MV-4-11 (cell line): Measurements from ENCODE around the gene PLK3.
"Not testable (repeated sequence)": the region's sequence is repeated elsewhere in the genome, so short reads cannot be mapped to it uniquely, and the experiment has no call there.

Source experiments
- DNase-seq: peaks from one replicate; lab custom pipeline; 2025; lab: John Stamatoyannopoulos, UW

Gene PLK3

DNA sequence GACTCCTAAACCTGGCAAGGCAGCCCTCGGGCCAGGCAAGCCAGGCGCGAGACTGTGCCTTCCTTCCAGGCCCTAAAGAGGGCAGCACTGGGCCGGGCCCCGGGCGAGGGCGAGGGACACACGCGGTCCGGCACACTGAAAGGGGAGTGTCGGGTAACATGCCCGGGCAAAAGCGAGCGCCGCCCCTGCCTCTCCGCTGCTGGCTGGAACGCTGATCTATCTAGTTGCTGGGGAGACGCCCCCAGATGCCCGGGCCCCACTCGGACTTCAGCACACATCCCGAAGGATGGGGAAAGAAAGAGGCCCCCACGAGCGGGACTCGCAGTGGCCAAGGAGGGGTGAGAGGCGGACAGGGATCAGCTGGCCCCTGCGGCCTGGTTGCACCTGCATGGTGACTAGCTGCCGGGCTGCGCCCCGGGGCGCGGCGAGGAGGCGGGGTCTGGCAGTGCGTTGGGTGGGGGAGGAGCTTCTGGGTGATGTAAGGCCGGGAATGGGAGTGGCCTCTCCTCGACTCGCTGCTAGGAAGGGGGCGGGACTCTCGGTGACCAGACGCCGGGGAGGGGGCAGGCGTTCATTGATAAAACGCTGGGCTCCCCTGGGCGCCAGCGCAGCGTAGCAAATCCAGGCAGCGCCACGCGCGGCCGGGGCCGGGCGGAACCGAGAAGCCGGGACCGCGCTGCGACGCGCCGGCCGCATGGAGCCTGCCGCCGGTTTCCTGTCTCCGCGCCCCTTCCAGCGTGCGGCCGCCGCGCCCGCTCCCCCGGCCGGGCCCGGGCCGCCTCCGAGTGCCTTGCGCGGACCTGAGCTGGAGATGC lies at the start of gene PLK3:
PLK3 (plus strand) TSS at position 608 of the 815 bp plus-strand sequence; CDS start at position 695, 87 bp downstream.
- peak; percentile 95 for DNase-seq

DNA sequence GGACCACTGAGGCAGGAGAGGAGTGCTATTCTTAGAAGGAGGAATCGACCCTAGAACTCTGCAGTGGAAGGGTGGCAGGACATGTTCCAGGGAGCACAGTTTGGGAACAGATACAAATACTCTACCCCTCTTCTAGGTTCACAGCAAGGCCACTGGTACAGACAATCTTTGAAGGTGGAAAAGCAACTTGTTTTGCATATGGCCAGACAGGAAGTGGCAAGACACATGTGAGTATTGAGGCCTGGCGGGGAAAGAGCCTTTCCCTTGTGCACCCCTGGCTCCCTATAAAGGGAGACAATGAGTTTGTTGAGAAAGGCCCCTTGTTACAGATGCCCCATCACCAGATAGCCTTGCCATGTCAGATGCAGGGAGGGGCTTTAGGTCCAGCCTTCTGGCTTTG lies 42.8 kb upstream of the PLK3 start:
- no peak for DNase-seq

DNA sequence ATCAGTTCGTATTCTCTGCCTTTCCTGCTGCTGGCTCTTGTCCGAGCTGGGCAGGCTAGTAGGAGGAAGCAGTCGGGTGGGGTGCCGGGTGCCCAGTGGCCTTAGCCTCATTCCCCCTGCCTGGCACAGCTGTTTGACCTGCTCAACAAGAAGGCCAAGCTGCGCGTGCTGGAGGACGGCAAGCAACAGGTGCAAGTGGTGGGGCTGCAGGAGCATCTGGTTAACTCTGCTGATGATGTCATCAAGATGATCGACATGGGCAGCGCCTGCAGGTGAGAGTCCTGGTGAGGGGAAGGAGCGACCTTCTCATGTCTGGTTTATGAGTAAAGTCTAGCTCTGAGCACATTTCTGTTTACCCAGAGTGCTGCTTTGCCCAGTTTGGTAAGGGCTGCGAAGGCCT lies 41.1 kb upstream of the PLK3 start:
- no peak for DNase-seq

DNA sequence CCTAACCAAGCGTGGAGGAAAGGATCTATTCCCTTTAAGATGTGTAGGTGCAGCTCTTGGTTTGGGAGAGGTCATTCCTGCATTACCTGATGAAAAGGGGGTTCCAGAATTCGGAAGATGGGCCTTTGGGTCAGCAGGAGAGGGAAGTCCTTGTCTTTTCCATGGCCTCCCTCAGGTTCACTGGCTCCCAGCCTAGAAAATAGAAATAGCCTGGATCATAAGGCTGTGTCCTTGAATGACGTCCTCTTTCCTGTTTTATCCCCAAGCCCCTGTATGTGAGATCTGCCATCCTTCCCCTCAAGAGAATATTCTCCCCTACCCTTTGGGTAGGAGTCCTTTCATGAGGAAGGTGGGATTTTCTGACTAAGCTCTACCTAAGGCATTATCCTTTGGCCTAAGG lies 39.3 kb upstream of the PLK3 start:
- no peak for DNase-seq

DNA sequence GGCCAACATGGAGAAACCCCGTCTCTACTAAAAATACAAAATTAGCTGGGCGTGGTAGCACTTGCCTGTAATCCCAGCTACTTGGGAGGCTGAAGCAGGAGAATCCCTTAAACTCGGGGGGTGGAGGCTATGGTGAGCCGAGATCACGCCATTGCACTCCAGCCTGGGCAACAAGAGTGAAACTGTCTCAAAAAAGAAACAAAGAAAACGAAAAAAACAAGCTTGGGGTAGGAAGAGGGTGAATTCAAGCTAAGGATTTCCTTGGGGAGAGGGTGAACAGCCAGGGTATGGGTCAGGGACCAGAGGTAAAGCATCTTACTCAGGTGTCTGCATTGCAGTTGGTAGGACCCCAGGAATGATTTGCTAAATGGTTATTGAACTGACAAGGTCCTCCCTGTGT lies 33.8 kb upstream of the PLK3 start:
- DNase-seq = not testable (repeated sequence)

DNA sequence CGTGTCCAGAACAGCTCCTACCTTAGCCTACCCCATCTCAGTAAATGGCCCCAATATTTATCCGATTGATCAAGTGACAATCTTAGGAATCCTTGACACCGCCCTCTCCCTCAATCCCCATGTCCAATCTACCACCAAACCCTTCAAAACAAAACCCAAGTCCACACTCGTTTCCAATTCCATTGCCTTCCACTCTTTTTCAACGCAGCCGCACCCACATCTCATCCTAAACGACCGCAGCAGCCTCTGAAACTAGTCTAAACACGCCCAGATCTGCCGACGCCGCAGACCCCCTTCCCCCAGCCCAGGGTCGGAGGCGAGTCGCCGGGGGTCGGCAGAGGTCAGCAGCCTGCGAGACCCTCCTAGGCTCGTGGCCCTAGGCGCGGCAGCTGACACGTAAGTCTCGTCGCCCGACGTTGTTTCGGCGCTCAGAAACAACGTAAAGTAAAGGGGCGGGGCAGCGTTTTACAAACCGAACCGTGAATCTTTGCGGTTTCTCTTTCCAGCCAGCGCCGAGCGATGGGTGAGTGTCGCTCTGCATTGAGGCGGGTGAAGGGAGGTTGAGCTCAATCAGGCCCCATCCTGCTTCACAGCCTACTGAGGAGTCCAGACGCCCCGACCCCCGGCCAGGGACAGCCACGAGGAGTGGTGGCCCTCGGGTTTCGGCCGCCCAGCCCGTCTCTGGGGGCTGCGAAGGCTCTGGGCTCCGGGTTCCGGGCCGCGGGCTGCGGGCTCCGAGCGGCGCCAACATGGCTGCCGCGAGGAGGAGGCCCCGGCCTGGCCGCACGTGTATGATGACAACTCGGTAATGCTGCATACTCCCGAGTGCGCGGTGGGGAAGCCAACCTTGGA lies 24.9 kb upstream of the PLK3 start, which contains the start of gene RPS8:
RPS8 (plus strand) TSS at position 463 of the 852 bp plus-strand sequence; CDS start at position 520, 57 bp downstream.
- DNase-seq = peak; percentile 92

DNA sequence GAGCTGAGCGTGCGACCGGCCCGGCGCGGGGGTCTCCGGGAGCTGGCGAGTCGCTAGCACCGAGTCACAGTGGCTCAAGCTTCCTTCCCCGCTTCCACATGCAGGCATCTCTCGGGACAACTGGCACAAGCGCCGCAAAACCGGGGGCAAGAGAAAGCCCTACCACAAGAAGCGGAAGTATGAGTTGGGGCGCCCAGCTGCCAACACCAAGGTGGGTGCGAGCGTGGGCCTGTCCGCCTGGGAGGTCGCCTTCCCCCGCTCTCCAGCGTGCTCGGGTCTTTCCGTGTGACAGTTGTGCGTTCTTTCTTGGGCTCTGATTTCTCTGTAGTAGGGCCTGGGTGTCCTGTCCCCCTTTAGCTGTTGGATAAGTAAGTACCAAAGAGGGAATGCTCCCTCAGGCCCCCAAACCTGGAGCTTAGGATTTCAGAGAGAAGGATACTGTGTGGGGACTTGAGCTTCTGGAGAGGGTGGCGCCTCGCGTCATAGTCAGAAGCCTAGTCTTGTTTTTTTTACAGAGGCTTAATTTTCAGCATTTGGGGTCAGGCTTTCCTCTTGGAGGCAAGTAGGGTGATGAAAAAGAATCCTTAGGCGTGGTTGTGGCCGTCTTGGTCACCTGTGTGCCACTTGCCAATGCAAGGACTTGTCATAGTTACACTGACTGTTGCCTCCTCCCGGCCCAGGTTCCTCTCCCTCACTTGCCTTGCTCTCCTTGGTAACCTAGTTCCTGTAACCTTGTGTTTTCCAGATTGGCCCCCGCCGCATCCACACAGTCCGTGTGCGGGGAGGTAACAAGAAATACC lies 24.0 kb upstream of the PLK3 start:
- no peak for DNase-seq

DNA sequence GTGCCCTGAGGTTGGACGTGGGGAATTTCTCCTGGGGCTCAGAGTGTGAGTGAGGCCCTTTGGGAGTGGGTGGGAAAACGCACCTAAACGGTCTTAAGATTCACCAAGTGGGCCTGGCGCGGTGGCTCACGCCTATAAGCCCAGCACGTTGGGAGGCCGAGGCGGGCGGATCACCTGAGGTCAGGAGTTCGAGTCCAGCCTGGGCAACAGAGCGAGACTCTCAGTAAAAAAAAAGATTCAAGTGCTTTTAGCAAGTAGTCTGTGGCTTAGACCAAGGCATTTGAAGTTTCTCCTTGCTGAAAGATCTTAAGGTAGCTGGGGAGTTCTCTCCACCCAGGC lies 23.5 kb upstream of the PLK3 start:
- DNase-seq = no peak

DNA sequence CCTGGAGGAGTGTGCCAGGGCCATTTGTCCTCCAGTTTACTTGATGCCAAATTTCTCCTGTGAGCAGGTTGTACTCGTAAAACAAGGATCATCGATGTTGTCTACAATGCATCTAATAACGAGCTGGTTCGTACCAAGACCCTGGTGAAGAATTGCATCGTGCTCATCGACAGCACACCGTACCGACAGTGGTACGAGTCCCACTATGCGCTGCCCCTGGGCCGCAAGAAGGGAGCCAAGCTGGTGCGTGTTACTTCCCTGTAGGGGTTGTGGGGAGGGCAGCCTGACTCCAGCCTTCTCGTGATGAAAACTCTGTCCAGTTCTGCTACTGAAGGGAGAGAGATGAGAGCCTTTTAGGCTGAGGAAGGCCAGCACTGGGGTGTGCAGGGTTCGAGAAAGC lies 22.6 kb upstream of the PLK3 start:
- DNase-seq = no peak

DNA sequence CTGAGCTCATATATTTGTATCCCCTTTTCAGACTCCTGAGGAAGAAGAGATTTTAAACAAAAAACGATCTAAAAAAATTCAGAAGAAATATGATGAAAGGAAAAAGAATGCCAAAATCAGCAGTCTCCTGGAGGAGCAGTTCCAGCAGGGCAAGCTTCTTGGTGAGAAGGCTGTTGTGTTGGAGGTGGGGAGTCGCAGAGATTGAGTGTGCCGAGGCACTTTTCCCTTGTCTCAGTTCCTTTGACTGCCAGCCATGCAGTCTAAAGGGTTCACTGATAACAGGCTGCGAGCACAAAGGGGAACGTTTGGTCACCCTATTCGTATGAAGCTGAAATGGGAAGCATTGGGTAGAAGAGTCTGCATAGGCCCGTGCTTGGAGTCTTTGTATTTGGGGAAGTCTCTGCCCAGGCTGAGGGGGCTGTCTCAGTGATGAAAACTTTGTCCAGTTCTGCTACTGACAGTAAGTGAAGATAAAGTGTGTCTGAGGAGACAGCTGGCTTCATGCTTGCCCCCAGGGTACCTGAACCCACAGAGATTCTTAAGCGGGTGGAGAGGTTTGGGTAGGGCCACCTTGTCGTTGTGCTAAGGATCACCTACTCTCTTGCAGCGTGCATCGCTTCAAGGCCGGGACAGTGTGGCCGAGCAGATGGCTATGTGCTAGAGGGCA lies 22.1 kb upstream of the PLK3 start:
- DNase-seq = peak; percentile 31

DNA sequence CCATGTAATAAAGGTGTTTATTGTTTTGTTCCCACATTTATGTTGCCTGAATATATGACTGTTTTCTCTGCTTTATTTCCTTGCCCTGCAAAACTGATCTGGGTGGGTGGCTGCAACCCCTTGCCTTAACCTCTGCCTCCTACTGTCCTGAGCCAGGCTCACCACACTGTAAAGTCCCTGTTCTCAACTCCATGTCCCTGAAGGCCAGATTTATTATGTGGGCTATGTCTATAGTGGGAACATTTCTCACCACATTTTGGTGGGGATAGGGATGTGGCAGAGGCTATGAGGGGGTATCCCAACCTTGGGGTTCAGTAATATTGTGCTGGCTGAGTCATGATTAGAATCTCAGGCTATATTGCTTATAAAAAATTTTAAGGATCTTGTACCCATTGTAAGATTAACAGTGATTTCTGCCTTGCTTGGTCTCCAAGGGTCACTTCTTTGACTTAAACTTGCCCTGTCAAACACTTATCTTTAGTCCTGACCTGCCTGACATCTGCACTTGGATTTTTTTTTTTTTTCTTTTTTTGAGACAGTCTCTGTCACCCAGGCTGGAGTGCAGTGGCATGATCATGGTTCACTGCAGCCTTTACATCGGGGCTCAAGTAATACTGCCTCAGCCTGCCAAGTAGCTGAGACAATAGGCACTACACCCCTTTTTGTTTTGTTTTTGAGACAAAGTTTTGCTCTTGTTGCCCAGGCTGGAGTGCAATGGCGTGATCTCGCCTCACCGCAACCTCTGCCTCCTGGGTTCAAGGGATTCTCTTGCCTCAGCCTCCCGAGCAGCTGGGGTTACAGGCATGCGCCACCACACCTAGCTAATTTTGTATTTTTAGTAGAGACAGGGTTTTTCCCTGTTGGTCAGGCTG lies 21.2 kb upstream of the PLK3 start:
- DNase-seq = no peak

DNA sequence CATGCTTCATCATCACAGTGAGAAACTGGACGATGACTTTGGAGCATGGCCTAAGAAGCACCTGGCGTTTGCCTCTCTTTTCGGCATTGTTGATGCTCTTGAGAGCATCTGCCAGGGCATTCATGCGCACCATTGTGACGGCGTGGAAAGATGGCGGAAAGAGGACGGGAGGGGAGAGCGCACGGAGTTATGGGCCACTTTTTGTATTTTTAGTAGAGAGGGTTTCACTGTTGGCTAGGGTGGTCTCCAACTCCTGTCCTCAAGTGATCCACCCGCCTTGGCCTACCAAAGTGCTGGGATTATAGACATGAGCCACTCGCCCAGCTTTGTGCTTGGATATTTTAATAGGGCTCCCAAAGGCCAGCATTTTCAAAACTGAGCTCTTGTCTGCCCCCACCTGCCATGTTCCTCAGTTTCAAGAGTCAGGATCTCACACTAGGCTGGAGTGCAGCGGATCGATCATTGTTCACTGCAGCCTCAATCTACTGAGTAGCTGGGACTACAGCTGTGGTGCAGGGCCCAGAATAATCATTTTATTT lies 19.5 kb upstream of the PLK3 start:
- peak; percentile 26 for DNase-seq

DNA sequence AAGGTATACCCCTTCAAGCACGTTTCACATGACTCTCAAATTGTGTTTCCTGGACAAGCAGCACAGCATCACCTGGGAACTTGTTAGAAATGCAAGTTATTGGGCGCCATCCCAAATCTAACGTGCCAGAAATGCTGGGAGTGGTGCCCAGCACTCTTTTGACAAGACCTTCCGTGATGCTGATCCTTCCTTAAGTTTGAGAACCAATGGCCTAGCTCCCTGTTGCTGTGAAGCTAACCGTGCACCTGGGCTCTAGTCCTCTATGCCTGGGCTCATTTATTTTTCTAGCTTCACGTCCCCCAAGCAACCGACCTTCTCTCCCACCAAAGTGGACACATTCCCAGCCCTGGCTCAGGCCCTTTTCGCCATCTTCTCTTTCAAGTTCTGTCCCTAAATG lies 16.5 kb upstream of the PLK3 start:
- DNase-seq = no peak

DNA sequence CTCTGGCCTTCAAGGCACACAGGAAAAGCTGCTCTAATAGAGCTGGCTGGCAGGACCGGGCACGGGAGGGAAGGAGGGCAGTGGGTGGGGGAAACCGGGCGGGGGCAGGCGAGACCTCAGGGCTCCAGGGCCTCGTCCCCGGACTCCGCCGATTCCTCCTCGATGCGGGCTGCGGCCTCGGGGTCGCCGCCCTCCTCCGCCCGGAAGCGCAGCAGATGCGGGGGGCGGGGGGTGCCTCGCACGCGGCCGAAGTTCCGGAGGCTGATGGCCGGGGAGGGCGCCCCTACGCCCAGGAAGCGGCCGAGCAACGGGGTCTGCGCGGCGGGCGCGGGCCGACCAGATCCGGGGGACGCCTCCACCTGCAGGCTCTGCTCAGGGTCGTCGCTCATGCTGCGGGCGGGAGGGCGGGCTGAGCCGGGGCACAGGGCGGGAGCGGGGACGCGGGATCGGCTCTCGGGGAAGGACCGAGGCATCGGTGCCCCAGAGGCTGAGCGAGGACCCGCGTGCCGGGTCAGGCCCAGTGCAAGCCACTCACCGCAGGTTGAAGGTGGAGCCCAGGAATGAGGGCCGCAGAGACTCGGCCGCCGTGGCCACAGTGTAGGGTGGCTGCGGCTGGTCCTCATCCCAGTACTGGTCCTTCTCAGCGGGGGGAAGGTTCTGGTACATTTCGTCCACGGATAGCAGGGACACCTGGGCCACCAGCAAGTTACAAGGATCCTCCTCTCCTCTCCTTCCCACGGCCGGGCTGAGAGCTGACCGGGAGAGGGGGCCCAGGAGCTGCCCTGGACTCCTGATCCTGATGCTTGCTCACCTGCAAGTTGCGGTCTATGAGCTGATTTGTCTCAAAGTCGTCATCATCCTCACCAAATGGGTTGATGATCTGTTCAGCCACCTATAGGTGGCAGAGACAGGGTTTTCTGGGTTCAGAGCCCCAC lies 15.8 kb upstream of the PLK3 start:
- DNase-seq = no peak

DNA sequence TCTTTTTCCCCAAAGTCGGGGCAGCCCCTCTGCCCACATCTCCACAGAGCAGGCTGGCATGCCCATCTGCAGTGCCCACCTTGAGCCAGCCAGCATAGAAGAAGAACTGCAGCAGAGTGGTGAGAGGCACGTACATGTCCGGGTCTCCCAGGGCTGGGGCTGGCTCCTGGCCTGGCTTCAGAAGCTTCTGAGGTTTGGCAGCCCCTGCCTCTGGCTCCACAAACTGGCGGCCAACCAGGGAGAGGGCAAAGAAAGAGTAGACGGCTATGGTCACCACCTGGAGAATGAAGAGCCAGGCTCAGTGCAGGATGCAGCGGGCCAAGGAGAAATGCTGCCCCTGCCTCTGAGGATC lies 15.2 kb upstream of the PLK3 start:
- no peak for DNase-seq

DNA sequence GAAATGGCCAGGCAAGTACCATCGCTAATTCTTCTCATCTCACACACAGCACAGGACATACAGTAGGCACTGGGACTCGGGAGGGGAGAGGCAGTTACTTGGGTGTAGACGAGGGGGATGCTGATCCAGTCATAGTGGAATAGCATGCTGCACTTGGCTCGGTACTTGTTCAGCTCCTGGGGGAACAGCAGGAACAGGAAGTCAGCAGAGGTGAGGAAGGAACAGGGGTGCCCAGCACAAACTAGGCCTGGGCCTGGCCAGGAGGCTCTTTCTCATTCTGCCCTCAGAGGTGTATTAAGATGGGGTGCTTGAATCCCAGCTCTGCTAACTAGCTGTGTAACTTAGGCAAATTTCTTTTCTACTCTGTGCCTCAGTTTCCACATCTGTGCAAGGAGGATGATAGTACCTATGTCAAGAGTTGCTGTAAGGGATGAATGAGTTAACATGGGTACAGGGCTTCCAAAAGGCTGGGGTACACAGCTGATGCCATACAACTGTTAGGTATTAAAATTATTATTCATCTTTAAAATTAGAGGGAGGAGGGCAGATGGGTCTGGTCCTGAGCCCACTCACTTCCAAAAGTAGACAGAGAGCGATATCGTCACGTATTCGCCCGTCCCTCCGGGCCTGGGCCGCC lies 14.6 kb upstream of the PLK3 start:
- DNase-seq = no peak

DNA sequence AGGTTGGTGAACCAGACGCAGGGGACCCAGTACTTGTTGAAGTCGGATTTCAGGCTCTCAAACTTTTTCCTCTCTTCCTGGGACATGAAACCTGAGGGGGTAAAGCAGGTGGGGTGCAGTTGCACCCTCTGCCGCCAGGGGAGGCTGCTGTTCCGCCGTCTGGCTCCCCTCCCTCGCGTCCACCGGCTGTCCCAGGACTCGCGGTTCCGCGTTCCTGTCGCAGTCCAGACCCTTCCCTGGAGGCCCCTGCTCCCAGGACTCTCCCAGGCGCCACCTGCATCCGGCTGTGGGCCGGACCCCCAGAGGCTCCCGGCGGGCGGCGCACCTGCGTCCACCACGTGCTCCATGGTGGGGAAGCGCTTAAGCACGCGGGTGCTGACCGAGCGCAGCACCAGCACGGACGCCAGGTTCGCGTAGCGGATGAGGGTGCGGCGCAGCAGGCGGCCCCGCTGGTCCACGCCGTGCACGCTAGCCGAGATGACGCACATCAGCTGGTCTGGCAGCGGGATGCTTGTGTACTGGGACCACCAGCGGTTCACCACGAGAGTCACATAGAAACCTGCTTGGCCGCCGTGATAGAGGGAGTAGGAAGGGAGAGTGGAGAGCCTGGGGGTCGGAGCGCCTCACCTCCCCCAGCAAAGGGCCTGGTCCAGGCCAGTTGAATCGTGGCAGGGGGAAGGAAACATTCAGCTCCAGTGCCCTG lies 13.9 kb upstream of the PLK3 start:
- peak; percentile 46 for DNase-seq

DNA sequence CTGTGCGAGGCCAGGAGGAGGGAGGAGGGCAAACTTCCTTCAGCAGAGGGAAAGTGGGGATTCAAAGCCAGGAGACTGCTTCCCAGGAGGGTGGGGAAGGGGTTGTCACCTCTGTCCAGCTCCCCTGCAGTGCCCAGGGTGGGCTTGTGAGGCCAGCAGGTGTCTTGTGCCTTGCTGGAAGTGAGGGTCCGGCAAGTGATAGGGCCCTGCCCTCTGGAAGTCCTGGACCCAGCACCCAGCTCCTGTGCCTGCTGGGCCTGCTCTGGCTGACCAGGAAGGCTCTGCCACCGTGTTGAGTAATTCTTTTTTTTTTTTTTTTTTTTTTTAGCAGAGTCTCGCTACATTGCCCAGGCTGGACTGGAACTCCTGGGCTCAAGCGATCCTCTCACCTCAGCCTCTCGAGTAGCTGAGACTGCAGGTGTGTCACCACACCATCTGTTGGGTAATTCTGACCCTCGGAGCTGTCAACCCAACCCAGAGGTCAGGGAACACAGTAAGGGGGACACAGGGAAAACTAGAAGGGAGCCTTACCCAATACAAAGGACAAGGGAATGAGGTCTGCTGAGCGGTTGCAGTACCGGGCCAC lies 13.2 kb upstream of the PLK3 start:
- no peak for DNase-seq
